ENCODE results near the gene CD19. TPM values are rescaled to one million over a fixed set of nuclear protein-coding genes. Genes with fewer than 3 reads are reported as not detected.
A peak's percentile ranks its signal among the peaks of the same experiment; 100 is the strongest.
"Not testable (repeated sequence)": the region's sequence is repeated elsewhere in the genome, so short reads cannot be mapped to it uniquely, and the experiment has no call there.

The CD19 gene
- total RNA-seq, 1 experiment from 2014 or later: not detected

DNA sequence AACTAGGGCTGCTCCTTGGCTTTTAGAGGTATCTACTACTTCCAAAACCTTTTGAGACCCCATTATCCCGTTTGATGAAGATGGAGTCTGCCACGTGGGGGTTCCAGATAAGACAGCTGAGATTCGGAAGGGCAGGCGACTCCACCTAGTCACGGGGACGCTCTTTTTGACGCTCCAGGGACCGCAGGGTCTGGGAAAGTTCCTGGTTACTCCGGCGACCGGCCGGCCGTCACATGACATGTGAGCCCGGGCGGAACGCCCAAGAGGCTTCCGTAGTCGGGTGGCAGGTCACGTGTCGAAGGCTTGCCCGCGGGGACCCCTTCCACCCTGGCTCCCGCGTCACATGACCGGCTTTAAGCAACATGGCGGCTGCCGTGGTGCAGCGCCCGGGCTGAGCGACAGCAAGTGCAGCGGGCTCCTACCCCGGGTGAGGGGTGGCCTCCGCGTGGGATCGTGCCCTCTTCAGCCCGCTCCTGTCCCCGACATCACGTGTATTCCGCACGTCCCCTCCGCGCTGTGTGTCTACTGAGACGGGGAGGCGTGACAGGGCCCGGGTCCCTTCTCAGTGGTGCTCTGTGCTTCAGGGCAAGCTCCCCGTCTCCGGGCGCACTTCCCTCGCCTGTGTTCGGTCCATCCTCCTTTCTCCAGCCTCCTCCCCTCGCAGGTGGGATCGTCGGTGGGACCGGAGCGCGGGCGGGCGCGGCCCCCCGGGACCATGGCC is 42.8 kb downstream of the CD19 start, which contains the start of gene SPNS1:
Gene SPNS1, plus strand, starts transcription at position 342 of the 721 bp plus-strand sequence. Its CDS starts 374 bp downstream, at position 716.
- CTCF ChIA-PET: interaction anchor here (0.8 kb wide), 1 partner anchor 845 kb away, joined by 8 read pairs; no protein-coding TSS in a partner anchor
- intact Hi-C loops (cut with micrococcal nuclease; ENCODE audit: unreplicated experiment): no loop called here
- TF ChIP-seq, protein P1, sequence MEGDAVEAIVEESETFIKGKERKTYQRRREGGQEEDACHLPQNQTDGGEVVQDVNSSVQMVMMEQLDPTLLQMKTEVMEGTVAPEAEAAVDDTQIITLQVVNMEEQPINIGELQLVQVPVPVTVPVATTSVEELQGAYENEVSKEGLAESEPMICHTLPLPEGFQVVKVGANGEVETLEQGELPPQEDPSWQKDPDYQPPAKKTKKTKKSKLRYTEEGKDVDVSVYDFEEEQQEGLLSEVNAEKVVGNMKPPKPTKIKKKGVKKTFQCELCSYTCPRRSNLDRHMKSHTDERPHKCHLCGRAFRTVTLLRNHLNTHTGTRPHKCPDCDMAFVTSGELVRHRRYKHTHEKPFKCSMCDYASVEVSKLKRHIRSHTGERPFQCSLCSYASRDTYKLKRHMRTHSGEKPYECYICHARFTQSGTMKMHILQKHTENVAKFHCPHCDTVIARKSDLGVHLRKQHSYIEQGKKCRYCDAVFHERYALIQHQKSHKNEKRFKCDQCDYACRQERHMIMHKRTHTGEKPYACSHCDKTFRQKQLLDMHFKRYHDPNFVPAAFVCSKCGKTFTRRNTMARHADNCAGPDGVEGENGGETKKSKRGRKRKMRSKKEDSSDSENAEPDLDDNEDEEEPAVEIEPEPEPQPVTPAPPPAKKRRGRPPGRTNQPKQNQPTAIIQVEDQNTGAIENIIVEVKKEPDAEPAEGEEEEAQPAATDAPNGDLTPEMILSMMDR (IDR thresholded peaks at IDR 0.05; ENCODE audit: unreplicated experiment): no peak
- Mint-ChIP-seq H3K36me3 (ENCODE audit: insufficient read depth, unreplicated experiment) (peaks cover 31% of the 10 kb centered on the region), H3K27ac (ENCODE audit: unreplicated experiment) (peak within 1 kb of the TSS; percentile 99), H3K9me3 (ENCODE audit: low read depth, unreplicated experiment) (no peaks in the 10 kb centered on the region), H3K4me3 (ENCODE audit: low read depth, unreplicated experiment) (peak within 1 kb of the TSS; percentile 99), H3K4me1 (ENCODE audit: low read depth, unreplicated experiment) (peaks cover 24% of the 10 kb centered on the region), H3K27me3 (ENCODE audit: unreplicated experiment) (no peaks in the 10 kb centered on the region)
- BruUV-seq (replicated peaks): no TSS peak
- DNase-seq: peak; percentile 99

DNA sequence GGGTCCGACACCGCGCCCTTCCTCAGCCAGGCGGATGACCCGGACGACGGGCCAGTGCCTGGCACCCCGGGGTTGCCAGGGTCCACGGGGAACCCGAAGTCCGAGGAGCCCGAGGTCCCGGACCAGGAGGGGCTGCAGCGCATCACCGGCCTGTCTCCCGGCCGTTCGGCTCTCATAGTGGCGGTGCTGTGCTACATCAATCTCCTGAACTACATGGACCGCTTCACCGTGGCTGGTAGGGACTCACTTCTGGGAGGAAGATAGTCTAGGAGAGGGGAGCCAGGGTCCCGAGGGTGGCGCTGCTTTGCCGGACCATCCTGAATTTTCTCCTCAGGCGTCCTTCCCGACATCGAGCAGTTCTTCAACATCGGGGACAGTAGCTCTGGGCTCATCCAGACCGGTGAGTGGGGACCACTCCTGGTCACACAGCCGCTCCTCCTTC is 43.4 kb downstream of the CD19 start:
- no TSS peak for BruUV-seq (replicated peaks)
- CTCF ChIA-PET: interaction anchor here (0.6 kb wide), 1 partner anchor 100 kb away, joined by 5 read pairs; no protein-coding TSS in a partner anchor
- Mint-ChIP-seq H3K9me3 (ENCODE audit: low read depth, unreplicated experiment) (no peaks in the 10 kb centered on the region), H3K36me3 (ENCODE audit: insufficient read depth, unreplicated experiment) (peaks cover 31% of the 10 kb centered on the region), H3K27ac (ENCODE audit: unreplicated experiment) (peak overlapping the region; percentile 99), H3K4me3 (ENCODE audit: low read depth, unreplicated experiment) (peak overlapping the region; percentile 99), H3K27me3 (ENCODE audit: unreplicated experiment) (no peaks in the 10 kb centered on the region), H3K4me1 (ENCODE audit: low read depth, unreplicated experiment) (peaks cover 24% of the 10 kb centered on the region)
- intact Hi-C loops (cut with micrococcal nuclease; ENCODE audit: unreplicated experiment): no loop called here
- TF ChIP-seq, protein P1 (IDR thresholded peaks at IDR 0.05; ENCODE audit: unreplicated experiment): no peak
- no peak for DNase-seq

DNA sequence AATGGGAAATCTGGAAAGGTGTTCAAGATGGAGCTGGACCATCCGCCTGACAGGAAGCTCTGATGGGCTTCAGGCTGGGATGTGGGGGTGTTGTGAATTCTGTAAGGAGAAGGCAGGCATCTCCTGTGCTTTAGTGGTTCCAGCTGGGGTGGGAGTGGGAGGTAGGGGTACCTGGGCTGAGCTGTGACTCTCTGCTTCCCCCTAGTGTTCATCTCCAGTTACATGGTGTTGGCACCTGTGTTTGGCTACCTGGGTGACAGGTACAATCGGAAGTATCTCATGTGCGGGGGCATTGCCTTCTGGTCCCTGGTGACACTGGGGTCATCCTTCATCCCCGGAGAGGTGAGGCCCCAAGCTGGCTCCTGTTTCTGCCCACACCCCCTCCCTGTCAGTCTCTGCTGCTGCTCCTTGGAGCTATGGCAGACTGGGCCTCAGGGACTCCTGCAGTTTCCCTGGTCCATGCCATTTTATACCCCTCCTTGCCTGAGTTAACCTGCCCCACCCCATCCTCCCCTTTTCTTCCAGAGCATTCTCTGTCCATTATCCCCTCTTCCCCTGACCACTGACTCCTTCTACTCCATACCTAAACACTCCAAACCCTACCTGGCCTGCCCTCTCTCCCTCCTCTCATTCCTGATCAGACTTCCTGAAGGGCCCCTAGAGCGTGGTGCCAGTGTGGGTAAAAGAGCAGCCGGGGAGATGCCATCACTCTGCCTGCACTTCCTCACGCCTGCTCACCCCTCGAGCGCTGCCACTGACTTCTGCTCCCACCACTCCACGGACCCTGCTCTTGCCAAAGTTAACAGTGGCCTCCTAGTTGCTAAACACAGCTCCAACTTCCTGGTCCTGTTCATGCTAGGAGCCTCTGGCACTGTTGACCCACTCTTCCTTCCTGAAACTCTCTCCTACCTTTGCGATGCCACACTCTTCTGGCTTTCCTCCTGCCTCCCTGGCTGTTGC is 46.2 kb downstream of the CD19 start:
- peaks cover 31% of the 10 kb centered on the region for H3K36me3 Mint-ChIP-seq (ENCODE audit: insufficient read depth, unreplicated experiment)
- peak; percentile 51 for DNase-seq
- intact Hi-C loops (cut with micrococcal nuclease; ENCODE audit: unreplicated experiment): no loop called here

DNA sequence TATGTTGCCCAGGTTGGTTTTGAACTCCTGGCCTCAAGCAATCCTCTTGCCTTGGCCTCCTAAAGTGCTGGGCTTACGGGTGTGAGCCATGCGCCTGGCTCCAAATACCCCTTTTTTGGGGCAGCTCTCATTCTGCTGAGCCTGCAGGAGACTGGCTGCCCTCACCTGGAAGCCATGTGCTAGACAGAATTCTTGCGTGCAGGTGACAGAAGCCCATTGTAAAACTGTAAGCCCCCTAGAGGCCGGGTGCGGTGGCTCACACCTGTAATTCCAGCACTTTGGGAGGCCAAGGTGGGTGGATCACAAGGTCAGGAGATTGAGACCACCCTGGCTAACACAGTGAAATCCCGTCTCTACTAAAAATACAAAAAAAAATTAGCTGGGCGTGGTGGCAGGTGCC is 48.6 kb downstream of the CD19 start:
- peak; percentile 15 for DNase-seq
- Mint-ChIP-seq H3K4me1 (ENCODE audit: low read depth, unreplicated experiment) (peaks cover 11% of the 10 kb centered on the region), H3K36me3 (ENCODE audit: insufficient read depth, unreplicated experiment) (peaks cover 20% of the 10 kb centered on the region)
- CTCF ChIA-PET; H3K27me3 Mint-ChIP-seq (ENCODE audit: unreplicated experiment); H3K27ac Mint-ChIP-seq (ENCODE audit: unreplicated experiment); H3K4me3 Mint-ChIP-seq (ENCODE audit: low read depth, unreplicated experiment); BruUV-seq (replicated peaks); H3K9me3 Mint-ChIP-seq (ENCODE audit: low read depth, unreplicated experiment); intact Hi-C loops (cut with micrococcal nuclease; ENCODE audit: unreplicated experiment): not testable (repeated sequence)

More for the DNA sequence above, 46.2 kb downstream of the CD19 start:
- H3K4me3 Mint-ChIP-seq (ENCODE audit: low read depth, unreplicated experiment): no peak overlapping the region
- no peaks in the 10 kb centered on the region for H3K27me3 Mint-ChIP-seq (ENCODE audit: unreplicated experiment)
- H3K9me3 Mint-ChIP-seq (ENCODE audit: low read depth, unreplicated experiment): no peaks in the 10 kb centered on the region
- TF ChIP-seq, protein P1 (IDR thresholded peaks at IDR 0.05; ENCODE audit: unreplicated experiment): peak; percentile 87
- no TSS peak for BruUV-seq (replicated peaks)
- H3K4me1 Mint-ChIP-seq (ENCODE audit: low read depth, unreplicated experiment): peaks cover 24% of the 10 kb centered on the region
- H3K27ac Mint-ChIP-seq (ENCODE audit: unreplicated experiment): no peak overlapping the region
- CTCF ChIA-PET: interaction anchor here (0.5 to 1.3 kb wide), 3 partner anchors 33 to 46 kb away, joined by 3 to 5 read pairs (median 3); partner anchors contain the start of gene CD19
